Measurements from ENCODE around the gene ANK3.

DNA sequence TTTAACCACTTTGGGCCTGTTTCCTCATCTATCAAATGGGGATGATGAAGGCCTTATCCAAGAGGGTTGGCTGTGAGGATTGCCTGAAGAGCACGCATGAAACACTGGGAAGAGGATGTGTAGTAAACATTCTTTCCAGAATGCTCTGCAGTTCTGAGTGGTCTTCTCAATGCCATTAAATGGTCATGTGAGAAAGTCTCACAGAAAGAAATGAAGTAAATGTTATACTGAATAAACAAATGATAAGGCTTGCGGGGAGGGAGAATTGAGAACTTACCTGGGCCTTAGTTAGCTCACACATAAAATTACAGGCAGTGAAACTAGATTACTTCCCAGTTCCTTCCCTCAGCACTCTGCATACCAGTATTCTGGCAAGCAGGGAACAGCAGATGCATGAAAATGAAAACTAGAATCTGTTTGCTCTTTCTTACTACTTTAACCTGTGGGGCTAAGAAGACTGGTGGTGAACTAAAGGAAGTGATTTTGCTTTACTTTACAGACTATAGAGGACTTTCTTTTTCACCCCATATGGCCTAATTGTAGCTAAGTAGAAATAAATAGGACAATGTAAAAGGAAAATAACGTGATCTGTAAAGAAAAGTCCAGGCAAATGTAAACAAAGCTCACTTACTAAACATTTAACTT is 348.1 kb downstream of the ANK3 start:
- TF ChIP-seq, protein P1, sequence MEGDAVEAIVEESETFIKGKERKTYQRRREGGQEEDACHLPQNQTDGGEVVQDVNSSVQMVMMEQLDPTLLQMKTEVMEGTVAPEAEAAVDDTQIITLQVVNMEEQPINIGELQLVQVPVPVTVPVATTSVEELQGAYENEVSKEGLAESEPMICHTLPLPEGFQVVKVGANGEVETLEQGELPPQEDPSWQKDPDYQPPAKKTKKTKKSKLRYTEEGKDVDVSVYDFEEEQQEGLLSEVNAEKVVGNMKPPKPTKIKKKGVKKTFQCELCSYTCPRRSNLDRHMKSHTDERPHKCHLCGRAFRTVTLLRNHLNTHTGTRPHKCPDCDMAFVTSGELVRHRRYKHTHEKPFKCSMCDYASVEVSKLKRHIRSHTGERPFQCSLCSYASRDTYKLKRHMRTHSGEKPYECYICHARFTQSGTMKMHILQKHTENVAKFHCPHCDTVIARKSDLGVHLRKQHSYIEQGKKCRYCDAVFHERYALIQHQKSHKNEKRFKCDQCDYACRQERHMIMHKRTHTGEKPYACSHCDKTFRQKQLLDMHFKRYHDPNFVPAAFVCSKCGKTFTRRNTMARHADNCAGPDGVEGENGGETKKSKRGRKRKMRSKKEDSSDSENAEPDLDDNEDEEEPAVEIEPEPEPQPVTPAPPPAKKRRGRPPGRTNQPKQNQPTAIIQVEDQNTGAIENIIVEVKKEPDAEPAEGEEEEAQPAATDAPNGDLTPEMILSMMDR (IDR thresholded peaks at IDR 0.05; ENCODE audit: low read depth, low read length), result no peak
- TF ChIP-seq, protein P2, sequence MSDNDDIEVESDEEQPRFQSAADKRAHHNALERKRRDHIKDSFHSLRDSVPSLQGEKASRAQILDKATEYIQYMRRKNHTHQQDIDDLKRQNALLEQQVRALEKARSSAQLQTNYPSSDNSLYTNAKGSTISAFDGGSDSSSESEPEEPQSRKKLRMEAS (IDR thresholded peaks at IDR 0.05; ENCODE audit: low read depth, low read length), result no peak
- TF ChIP-seq MYC (IDR thresholded peaks at IDR 0.05; ENCODE audit: low read depth, low read length) (no peak), POLR2A (IDR thresholded peaks at IDR 0.05; ENCODE audit: extremely low read depth, insufficient read length) (no peak)
